B cell (primary cell): ENCODE results near the gene SDC1.

ENCODE experiments used
- CTCF ChIP-seq: fragments of 200-600 bp; IDR thresholded peaks from one replicate; pipeline ENCODE4 v1.8.0; 2022; ENCODE audit warnings: antibody characterized with exemption, mild to moderate bottlenecking
- EZH2 ChIP-seq: IDR thresholded peaks from 2 replicates; pipeline ENCODE4 v1.6.1; 2012; ENCODE audit warnings: borderline replicate concordance, low read depth, mild to moderate bottlenecking, moderate library complexity, low read length; ENCODE audit not compliant: insufficient read depth, poor library complexity, severe bottlenecking

GRCh38 chr2:20215183-20216040 is 9.5 kb downstream of the SDC1 start:
- no peak for TF ChIP-seq EZH2
- no peak for TF ChIP-seq CTCF
